Muscle of leg (tissue), 11 donors: Measurements from ENCODE around the gene NPIPA1. TPM values are rescaled to one million over a fixed set of nuclear protein-coding genes. Genes with fewer than 3 reads are reported as not detected.
"Not testable (repeated sequence)": the region's sequence is repeated elsewhere in the genome, so short reads cannot be mapped to it uniquely, and the experiment has no call there.

Experiments
- DNase-seq: peaks from one replicate; pipeline ENCODE4 v3.0.0; 2013
- H3K27ac ChIP-seq: one replicate; pipeline ENCODE4 v1.5.1; 2013; ENCODE audit warnings: mild to moderate bottlenecking, low read length, control low read depth
- H3K27me3 ChIP-seq: one replicate; pipeline ENCODE4 v1.6.1; 2013; ENCODE audit warnings: low read length; ENCODE audit not compliant: control insufficient read depth, insufficient read depth
- H3K36me3 ChIP-seq: one replicate; pipeline ENCODE4 v1.6.1; 2013; ENCODE audit warnings: low read length; ENCODE audit not compliant: control insufficient read depth, insufficient read depth
- H3K4me1 ChIP-seq: one replicate; pipeline ENCODE4 v1.6.1; 2013; ENCODE audit warnings: low read length; ENCODE audit not compliant: control insufficient read depth, insufficient read depth
- H3K4me3 ChIP-seq: one replicate; pipeline ENCODE4 v1.5.1; 2013; ENCODE audit warnings: low read length, control low read depth
- H3K9me3 ChIP-seq: replicated peaks from 2 replicates; pipeline ENCODE4 v1.6.1; 2013; ENCODE audit warnings: low read depth, low read length; ENCODE audit not compliant: control insufficient read depth
- WGBS: methylation state at CpG from one replicate; pipeline ENCODE4 v1.1.5; 2013; ENCODE audit warnings: missing lambda C conversion rate; ENCODE audit not compliant: insufficient coverage; 5-methylcytosine and 5-hydroxymethylcytosine counted together
- polyA plus RNA-seq, 8 donors: library from polyadenylated mRNA; unstranded; fragments of 120-200 nt; gene quantifications; one replicate each; pipeline versions ENCODE4 v1.2.1 to v1.2.3, GENCODE V29; 2013; ENCODE audit warnings: inconsistent platforms in 1 of 8, low replicate concordance in 1 of 8; ENCODE audit not compliant: insufficient read length in 8 of 8, insufficient read depth in 1 of 8
- total RNA-seq: library from RNA; stranded (reverse); fragments of 120-200 nt; gene quantifications from one replicate; pipeline ENCODE4 v1.2.4, GENCODE V29; 2013

The NPIPA1 gene
- total and polyA plus RNA-seq, 9 donors, result 77.6 to 132 (median 102) TPM

DNA sequence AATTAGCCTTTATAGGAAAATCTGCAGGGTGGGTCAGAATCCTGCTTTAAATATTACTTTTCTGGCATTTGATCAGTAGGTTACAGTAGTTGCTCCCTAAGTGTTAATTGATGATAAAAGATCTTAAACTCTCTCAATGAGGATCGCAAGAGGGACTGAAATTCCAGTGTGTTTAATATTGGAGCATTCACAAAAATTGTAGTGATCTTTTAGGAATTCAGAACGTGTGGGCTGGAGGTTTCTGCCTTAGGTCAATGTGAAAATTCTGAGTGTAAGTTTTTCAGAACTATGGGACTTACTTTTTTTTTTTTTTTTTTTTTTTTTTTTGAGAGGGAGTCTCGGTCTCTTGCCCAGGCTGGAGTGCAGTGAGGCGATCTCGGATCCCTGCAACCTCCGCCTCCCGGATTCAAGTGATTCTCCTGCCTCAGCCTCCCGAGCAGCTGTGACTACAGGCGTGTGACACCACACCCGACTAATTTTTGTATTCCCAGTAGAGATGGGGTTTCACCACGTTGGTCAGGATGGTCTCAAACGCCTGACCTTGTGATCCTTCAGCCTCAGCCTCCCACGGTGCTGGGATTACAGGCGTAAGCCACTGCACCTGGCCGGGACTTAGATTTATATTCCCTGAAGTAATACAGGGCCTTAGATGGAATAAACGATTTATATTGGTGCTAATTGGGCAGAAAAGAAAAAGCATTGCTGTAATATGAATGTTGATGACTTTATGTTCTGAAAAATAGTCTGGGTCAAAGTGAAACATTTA, 39.9 kb downstream of the NPIPA1 start:
- not testable (repeated sequence) for H3K27me3 ChIP-seq, H3K36me3 ChIP-seq, H3K9me3 ChIP-seq, H3K27ac ChIP-seq, DNase-seq, H3K4me3 ChIP-seq, H3K4me1 ChIP-seq
- 61% methylated on average over 5 of the region's 16 CpGs for WGBS

DNA sequence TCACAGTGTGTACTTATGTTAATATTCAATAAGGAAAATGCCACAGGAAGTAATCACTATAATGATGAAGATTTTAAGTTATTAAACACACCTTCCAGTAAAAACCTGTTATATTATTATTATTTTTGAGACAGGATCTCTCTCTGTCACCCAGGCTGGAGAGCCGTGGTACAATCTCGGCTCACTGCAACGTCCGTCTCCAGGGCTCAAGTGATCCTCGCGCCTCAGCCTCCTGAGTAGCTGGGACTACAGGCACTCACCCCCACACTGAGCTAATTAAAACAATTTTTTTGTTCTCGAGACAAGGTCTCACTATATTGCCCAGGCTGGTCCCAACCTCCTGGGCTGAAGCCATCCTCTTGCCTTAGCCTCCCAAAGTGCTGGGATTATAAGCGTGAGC, 41.0 kb downstream of the NPIPA1 start:
- DNase-seq, H3K27me3 ChIP-seq, H3K36me3 ChIP-seq, H3K4me1 ChIP-seq, H3K27ac ChIP-seq, H3K9me3 ChIP-seq, H3K4me3 ChIP-seq: not testable (repeated sequence)
- 91% methylated on average over 6 of the region's 8 CpGs for WGBS

DNA sequence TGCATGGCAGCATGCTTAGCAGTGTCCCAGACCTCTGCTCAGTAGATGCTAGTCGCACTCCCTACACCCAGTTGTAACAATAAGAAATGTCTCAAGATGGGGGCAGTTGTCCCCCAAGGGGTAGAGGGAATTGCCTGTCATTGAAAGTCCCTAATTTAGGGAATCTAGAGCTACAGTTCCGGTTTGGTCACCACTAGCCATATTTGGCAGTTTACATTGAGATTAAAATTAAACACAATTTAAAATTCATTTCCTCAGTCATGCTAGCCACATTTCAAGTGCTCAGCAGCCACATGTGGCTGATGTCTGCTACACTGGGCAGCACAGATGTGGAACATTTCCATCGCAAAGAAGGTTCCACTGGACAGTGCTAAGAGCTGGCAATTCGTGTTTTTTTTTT, 41.7 kb downstream of the NPIPA1 start:
- H3K4me1 ChIP-seq, H3K9me3 ChIP-seq, H3K27me3 ChIP-seq, H3K36me3 ChIP-seq, DNase-seq, H3K4me3 ChIP-seq, H3K27ac ChIP-seq: not testable (repeated sequence)
- WGBS, result 88% methylated on average over 2 of the region's 4 CpGs

DNA sequence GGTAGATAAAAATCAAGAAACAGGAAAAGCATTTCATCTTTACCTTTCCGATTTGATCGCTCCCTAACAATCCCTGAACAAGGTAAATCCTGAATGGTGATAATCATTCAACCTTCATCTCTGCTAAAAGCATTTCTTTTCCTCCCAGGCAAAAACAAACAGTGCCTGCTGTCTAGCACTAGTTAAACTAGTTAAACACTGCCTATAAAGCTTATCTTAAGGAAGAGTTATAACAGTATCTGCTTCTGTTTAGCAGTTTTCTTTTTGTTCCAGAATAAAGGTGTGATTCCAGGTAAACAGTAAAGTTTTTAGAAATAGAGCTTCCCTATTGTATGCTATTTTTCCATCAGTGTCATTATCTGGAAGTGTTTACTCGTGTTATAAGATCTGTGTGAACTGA, 44.0 kb downstream of the NPIPA1 start:
- H3K4me3 ChIP-seq, H3K9me3 ChIP-seq, H3K27me3 ChIP-seq, DNase-seq, H3K27ac ChIP-seq, H3K4me1 ChIP-seq: not testable (repeated sequence)
- no CpG with 5 or more reads among the region's 3 CpGs for WGBS
- peaks cover 10% of the 10 kb centered on the region for H3K36me3 ChIP-seq

DNA sequence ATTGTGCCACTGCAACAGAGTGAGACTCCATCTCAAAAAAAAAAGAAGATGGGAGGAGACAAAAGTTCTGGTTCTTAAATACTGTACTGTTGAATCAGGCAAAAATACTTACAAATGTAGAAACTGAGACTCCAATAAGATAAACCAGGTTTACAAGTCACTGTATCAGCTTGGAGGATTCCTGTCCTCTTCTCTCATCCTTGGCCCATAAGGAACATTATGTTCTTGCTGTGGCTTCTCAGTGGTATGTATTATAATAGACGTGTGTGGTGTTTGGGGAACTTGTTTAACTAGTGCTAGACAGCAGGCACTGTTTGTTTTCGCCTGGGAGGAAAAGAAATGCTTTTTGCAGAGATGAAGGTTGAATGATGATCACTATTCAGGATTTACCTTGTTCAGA, 45.3 kb downstream of the NPIPA1 start:
- H3K27me3 ChIP-seq, H3K9me3 ChIP-seq, DNase-seq, H3K27ac ChIP-seq, H3K4me3 ChIP-seq, H3K4me1 ChIP-seq: not testable (repeated sequence)
- WGBS, result no CpG with 5 or more reads among the region's 2 CpGs
- H3K36me3 ChIP-seq, result peaks cover 10% of the 10 kb centered on the region

DNA sequence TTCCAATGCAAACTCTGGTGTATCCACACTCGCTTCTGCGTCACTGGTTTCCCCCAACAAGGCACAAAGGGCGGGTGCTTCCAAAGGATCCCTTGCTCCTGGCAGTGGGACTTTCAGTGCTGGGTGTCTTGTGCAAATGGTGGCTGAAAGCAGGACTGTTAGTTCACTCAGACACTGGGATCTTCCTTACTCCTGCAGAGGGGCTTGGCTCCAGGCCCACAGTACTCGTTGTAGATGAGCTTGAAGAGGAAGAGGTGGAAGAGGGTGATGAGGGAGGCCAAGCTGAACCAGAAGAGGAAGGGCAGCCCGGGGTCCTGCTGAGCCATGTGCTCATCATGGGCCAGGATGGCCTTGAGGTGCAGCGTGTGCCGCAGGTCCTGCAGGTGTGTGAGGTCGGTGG, 50.8 kb downstream of the NPIPA1 start:
- not testable (repeated sequence) for DNase-seq, H3K4me1 ChIP-seq, H3K27me3 ChIP-seq, H3K9me3 ChIP-seq, H3K4me3 ChIP-seq, H3K27ac ChIP-seq
- peaks cover 16% of the 10 kb centered on the region for H3K36me3 ChIP-seq
- 17% methylated on average over 1 of the region's 8 CpGs for WGBS

DNA sequence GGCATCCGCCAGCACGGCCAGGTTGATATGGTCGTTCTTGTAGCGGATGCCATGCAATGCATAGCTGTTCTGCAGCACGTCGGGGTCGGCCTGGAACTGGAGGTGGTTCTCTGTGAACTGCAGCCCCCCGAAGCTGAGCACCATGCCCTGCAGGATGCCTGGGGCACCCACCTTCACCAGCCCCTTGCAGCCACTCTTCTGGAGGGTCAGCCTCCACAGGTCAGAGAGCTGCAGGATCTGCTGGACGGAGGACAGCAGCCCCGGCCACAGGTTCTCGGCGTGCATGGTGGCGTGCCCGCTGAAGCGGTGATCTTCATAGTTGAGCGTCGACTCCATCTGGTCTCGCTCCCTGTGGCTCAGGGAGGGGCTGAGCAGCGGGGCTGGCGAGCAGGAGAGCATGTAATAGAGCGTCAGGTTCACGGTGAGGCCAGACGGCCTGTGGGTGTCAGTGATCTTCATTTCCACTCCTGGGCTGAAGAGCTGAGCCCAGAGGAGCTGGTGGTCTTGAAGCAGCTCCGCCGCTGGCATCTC, 51.5 kb downstream of the NPIPA1 start:
- not testable (repeated sequence) for H3K9me3 ChIP-seq, H3K4me1 ChIP-seq, H3K27ac ChIP-seq, H3K4me3 ChIP-seq, H3K27me3 ChIP-seq
- DNase-seq, result peak; percentile 13
- H3K36me3 ChIP-seq, result peaks cover 16% of the 10 kb centered on the region
- 69% methylated on average over 24 of the region's 25 CpGs for WGBS

DNA sequence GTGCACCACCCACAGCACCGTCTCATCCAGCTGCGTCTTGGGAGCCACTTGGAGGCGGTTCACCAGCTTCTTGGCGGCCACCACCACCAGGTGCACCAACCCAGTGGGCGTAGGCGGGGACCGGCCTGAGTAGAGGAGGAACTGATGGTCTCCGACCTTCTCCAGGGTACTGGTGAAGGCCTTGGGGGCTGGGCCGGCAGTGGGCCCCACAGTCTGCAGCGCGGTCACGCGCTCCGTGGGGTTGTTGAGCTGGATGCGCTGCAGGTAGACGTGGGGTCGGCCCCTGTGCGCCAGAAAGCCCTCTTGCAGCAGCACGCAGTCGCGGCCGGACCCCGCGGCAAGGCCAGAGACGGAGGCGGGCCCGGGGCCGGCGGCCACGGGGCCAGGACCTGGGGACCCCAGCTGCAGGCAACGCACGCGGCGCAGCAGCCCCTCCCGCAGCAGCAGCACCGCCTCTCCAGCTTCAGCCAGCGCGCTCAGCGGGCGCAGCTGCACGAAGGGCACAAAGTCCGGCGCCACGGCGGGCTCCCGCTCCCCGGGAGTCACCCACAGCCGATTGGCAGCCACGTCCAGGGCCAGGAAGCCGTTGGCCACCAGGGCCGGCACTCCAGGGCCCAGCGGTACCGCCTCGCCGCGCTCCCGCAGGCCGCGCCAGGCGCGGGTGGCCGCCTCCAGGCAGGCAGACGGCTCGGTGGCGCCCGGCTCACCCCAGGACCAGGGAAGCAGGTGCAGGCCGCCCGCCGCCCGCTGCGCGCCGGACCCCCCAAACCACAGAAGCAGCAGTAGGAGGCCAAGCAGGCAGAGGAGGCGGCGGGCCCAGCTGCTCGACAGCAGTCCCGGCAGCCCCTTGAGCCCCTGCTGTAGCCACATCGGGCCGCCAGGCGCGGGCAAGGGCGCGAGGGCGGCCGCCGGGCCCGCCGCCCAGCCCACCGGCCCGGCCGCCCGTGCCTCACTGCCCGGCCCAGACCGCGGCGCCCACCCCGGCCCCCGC, 52.3 kb downstream of the NPIPA1 start:
- H3K27me3 ChIP-seq, H3K4me3 ChIP-seq, H3K9me3 ChIP-seq, H3K27ac ChIP-seq, H3K4me1 ChIP-seq: not testable (repeated sequence)
- WGBS, result 35% methylated on average over 52 of the region's 98 CpGs
- DNase-seq, result peak; percentile 25
- H3K36me3 ChIP-seq, result peaks cover 14% of the 10 kb centered on the region

DNA sequence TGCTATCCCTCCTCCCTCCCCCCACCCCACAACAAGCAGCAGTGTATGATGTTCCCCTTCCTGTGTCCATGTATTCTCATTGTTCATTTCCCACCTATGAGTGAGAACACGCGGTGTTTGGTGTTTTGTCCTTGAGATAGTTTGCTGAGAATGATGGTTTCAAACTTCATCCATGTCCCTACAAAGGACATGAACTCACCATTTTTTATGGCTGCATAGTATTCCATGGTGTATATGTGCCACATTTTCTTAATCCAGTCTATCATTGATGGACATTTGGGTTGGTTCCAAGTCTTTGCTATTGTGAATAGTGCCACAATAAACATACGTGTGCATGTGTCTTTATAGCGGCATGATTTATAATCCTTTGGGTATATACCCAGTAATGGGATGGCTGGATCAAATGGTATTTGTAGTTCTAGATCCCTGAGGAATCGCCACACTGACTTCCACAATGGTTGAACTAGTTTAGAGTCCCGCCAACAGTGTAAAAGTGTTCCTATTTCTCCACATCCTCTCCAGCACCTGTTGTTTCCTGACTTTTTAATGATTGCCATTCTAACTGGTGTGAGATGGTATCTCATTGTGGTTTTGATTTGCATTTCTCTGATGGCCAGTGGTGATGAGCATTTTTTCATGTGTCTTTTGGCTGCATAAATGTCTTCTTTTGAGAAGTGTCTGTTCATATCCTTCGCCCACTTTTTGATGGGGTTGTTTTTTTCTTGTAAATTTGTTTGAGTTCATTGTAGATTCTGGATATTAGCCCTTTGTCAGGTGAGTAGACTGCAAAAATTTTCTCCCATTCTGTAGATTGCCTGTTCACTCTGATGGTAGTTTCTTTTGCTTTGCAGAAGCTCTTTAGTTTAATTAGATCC, 56.3 kb downstream of the NPIPA1 start:
- H3K27me3 ChIP-seq, H3K9me3 ChIP-seq, DNase-seq, H3K4me3 ChIP-seq, H3K4me1 ChIP-seq, H3K36me3 ChIP-seq, H3K27ac ChIP-seq: not testable (repeated sequence)
- WGBS, result no CpG with 5 or more reads among the region's 7 CpGs
